OCI-LY7 (cell line): ENCODE measurements around the gene CXCL11.

Experiments used
- CTCF ChIP-seq: fragments of 200-600 bp; sonication (generic); conservative IDR thresholded peaks from 2 replicates; pipeline ENCODE4 v1.5.1; 2014; ENCODE audit warnings: mild to moderate bottlenecking, antibody characterized with exemption, low read length, moderate library complexity, mixed read lengths
- EZH2phosphoT487 ChIP-seq: fragments of 200-600 bp; sonication (generic); IDR thresholded peaks from 2 replicates; pipeline ENCODE4 v1.6.1; 2018; ENCODE audit warnings: low read depth, borderline replicate concordance, mild to moderate bottlenecking, mixed run types, antibody characterized with exemption, low read length, moderate library complexity, mixed read lengths

- TF ChIP-seq CTCF: no peak
- no peak for TF ChIP-seq EZH2phosphoT487
Measured at GRCh38 chr4:76083386-76083988, 47.6 kb upstream of the CXCL11 start.
